Mammary epithelial cell (primary cell): ENCODE results near the gene TCERG1L.

Source experiments
- EZH2 ChIP-seq: IDR thresholded peaks from 2 replicates; pipeline ENCODE4 v1.6.1; 2012; ENCODE audit warnings: low read length, inconsistent platforms, borderline replicate concordance
- TF ChIP-seq, protein P1 (sequence below), 2 donors: IDR thresholded peaks in 1 of 2; conservative IDR thresholded peaks in 1 of 2; 2 replicates each; pipeline ENCODE4 v1.5.1; 2011 to 2012; ENCODE audit warnings: inconsistent platforms in 2 of 2, low read length in 2 of 2, mild to moderate bottlenecking in 2 of 2, control low read depth in 1 of 2, low read depth in 1 of 2; ENCODE audit not compliant: insufficient read depth in 1 of 2; ENCODE audit errors: extremely low read depth in 1 of 2

DNA sequence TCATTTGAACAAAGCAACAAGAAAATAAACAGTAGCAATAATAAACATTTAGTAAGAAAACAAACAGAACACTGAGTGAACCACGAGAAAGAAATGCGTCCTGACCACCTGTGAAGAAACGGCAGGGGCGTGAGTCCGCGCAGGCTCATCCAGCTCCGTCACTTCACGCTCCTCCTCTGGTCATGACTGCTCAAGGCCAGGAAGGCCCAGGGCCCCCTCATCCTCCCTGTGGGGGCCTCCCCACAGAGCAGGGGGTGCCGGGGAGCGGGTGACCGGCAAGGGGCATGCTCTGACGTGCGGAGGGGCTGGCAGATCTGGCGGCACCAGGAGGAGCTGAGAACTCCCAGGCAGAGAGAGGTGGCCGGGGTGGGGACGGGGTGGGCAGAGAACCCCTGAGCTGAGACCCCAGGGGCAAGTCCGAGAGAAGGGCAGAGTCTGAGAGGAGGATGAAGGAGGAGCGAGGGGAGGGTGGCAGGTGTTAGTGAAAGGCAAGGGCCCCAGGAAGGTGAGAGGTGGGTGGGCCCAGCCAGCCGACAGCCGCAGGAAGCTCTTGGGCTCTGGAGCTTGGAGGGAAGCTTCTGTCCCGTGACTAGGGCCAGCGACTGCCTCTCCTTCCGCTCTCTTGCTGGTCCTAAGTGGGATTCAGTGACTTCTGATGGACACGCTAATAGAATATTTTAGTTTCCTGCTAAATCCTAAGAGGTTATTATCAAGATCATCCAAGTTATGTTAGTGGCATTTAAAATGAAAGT is 223.9 kb downstream of the TCERG1L start:
- TF ChIP-seq, protein P1, sequence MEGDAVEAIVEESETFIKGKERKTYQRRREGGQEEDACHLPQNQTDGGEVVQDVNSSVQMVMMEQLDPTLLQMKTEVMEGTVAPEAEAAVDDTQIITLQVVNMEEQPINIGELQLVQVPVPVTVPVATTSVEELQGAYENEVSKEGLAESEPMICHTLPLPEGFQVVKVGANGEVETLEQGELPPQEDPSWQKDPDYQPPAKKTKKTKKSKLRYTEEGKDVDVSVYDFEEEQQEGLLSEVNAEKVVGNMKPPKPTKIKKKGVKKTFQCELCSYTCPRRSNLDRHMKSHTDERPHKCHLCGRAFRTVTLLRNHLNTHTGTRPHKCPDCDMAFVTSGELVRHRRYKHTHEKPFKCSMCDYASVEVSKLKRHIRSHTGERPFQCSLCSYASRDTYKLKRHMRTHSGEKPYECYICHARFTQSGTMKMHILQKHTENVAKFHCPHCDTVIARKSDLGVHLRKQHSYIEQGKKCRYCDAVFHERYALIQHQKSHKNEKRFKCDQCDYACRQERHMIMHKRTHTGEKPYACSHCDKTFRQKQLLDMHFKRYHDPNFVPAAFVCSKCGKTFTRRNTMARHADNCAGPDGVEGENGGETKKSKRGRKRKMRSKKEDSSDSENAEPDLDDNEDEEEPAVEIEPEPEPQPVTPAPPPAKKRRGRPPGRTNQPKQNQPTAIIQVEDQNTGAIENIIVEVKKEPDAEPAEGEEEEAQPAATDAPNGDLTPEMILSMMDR (conservative IDR thresholded peaks at IDR 0.05 in 1 of 2, IDR thresholded peaks at IDR 0.05 in 1 of 2; ENCODE audit: extremely low read depth in 1 of 2, insufficient read depth in 1 of 2, low read depth in 1 of 2, low read length in 2 of 2), result no peak
- TF ChIP-seq EZH2, result no peak
